Measurements from ENCODE around the gene AKNA.

AKNA gene

GRCh38 chr9:114363424-114363823 is 24.4 kb downstream of the AKNA start:
- no peak for DNase-seq (ENCODE audit: low read depth in 2 of 2, low spot score in 1 of 2)

GRCh38 chr9:114362394-114362793 is 25.4 kb downstream of the AKNA start:
- DNase-seq (ENCODE audit: low read depth in 2 of 2, low spot score in 1 of 2), result no peak

GRCh38 chr9:114361542-114361941 is 26.2 kb downstream of the AKNA start:
- no peak for DNase-seq (ENCODE audit: low read depth in 2 of 2, low spot score in 1 of 2)

- DNase-seq (ENCODE audit: low read depth in 2 of 2, low spot score in 1 of 2), result no peak
Observed at GRCh38 chr9:114359801-114360200, 28.0 kb downstream of the AKNA start.

GRCh38 chr9:114357911-114358328 is 29.9 kb downstream of the AKNA start:
- DNase-seq (ENCODE audit: low read depth in 2 of 2, low spot score in 1 of 2), result no peak

- no peak for DNase-seq (ENCODE audit: low read depth in 2 of 2, low spot score in 1 of 2)
Observed at GRCh38 chr9:114357360-114357759, 30.4 kb downstream of the AKNA start.

GRCh38 chr9:114356792-114357191 is 31.0 kb downstream of the AKNA start:
- DNase-seq (ENCODE audit: low read depth in 2 of 2, low spot score in 1 of 2), result no peak

- no peak for DNase-seq (ENCODE audit: low read depth in 2 of 2, low spot score in 1 of 2)
Observed at GRCh38 chr9:114355821-114356220, 32.0 kb downstream of the AKNA start.

- DNase-seq (ENCODE audit: low read depth in 2 of 2, low spot score in 1 of 2), result no peak
Observed at GRCh38 chr9:114351932-114352331, 35.9 kb downstream of the AKNA start.

GRCh38 chr9:114350636-114351401 is 37.0 kb downstream of the AKNA start:
- DNase-seq (ENCODE audit: low read depth in 2 of 2, low spot score in 1 of 2), result no peak

GRCh38 chr9:114349713-114350480 is 37.9 kb downstream of the AKNA start:
- DNase-seq (ENCODE audit: low read depth in 2 of 2, low spot score in 1 of 2), result no peak

GRCh38 chr9:114348906-114349482 is 38.8 kb downstream of the AKNA start:
- DNase-seq (ENCODE audit: low read depth in 2 of 2, low spot score in 1 of 2), result peak; percentile 54 to 72

GRCh38 chr9:114348261-114348905 is 39.4 kb downstream of the AKNA start:
- no peak for DNase-seq (ENCODE audit: low read depth in 2 of 2, low spot score in 1 of 2)

GRCh38 chr9:114347675-114348074 is 40.1 kb downstream of the AKNA start:
- DNase-seq (ENCODE audit: low read depth in 2 of 2, low spot score in 1 of 2), result no peak

- DNase-seq (ENCODE audit: low read depth in 2 of 2, low spot score in 1 of 2), result no peak
Observed at GRCh38 chr9:114346146-114346545, 41.6 kb downstream of the AKNA start.

GRCh38 chr9:114345493-114346065 is 42.2 kb downstream of the AKNA start:
- no peak for DNase-seq (ENCODE audit: low read depth in 2 of 2, low spot score in 1 of 2)

GRCh38 chr9:114344692-114345091 is 43.1 kb downstream of the AKNA start:
- DNase-seq (ENCODE audit: low read depth in 2 of 2, low spot score in 1 of 2), result no peak

- no peak for DNase-seq (ENCODE audit: low read depth in 2 of 2, low spot score in 1 of 2)
Observed at GRCh38 chr9:114344188-114344566, 43.6 kb downstream of the AKNA start.

GRCh38 chr9:114343471-114344187 is 44.2 kb downstream of the AKNA start:
- DNase-seq (ENCODE audit: low read depth in 2 of 2, low spot score in 1 of 2), result no peak

GRCh38 chr9:114342755-114343440 is 44.9 kb downstream of the AKNA start:
- no peak for DNase-seq (ENCODE audit: low read depth in 2 of 2, low spot score in 1 of 2)
